Measurements from ENCODE around the gene LRRD1. TPM values are rescaled to one million over a fixed set of nuclear protein-coding genes. Genes with fewer than 3 reads are reported as not detected.
"Not testable (repeated sequence)": the region's sequence is repeated elsewhere in the genome, so short reads cannot be mapped to it uniquely, and the experiment has no call there.

The LRRD1 gene
- total RNA-seq, 1 experiment from 2014 or later: not detected

DNA sequence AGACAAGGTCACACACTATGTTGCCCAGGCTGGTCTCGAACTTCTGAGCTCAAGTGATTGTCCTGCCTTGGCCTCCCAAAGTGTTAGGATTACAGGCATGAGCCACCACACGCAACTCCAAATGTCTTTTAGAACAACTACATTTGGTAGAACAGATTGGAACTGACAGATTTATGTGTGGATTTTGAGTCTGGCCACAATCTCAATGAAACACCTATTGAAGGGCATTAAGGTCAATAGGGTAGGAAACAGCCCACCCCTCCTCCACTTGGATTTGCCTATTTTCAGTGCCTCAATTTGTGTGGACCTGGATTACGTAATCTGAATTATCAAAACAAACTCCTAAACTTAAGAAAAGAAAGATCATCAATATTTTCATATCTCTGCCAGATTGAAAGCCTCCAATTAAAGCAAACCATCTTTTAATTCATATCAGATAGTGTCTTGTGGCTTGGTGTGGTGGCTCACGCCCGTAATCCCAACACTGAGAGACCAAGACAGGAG lies 29.2 kb downstream of the LRRD1 start:
- DNase-seq (ENCODE audit: low spot score): no peak
- Mint-ChIP-seq H3K4me1 (no peaks in the 10 kb centered on the region), H3K9me3 (peaks cover 4% of the 10 kb centered on the region; the same call in 1 of the 2 replicates), H3K27me3 (ENCODE audit: low read depth) (no peaks in the 10 kb centered on the region; the same call in 1 of the 2 replicates), H3K36me3 (no peaks in the 10 kb centered on the region), H3K4me3 (no peak overlapping the region), H3K27ac (no peak overlapping the region)
- CTCF ChIA-PET: no interaction called here
- POLR2A ChIA-PET: no interaction called here
- TF ChIP-seq TEAD1 (CRISPR knock-in tag; IDR thresholded peaks at IDR 0.05): no peak
- no peak for TF ChIP-seq FOXK1 (CRISPR knock-in tag; IDR thresholded peaks at IDR 0.05)
- TF ChIP-seq, protein P1, sequence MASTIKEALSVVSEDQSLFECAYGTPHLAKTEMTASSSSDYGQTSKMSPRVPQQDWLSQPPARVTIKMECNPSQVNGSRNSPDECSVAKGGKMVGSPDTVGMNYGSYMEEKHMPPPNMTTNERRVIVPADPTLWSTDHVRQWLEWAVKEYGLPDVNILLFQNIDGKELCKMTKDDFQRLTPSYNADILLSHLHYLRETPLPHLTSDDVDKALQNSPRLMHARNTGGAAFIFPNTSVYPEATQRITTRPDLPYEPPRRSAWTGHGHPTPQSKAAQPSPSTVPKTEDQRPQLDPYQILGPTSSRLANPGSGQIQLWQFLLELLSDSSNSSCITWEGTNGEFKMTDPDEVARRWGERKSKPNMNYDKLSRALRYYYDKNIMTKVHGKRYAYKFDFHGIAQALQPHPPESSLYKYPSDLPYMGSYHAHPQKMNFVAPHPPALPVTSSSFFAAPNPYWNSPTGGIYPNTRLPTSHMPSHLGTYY (CRISPR knock-in tag; IDR thresholded peaks at IDR 0.05): no peak
- no peak for TF ChIP-seq TP53 (CRISPR knock-in tag; IDR thresholded peaks at IDR 0.05)
- TF ChIP-seq, protein P2, sequence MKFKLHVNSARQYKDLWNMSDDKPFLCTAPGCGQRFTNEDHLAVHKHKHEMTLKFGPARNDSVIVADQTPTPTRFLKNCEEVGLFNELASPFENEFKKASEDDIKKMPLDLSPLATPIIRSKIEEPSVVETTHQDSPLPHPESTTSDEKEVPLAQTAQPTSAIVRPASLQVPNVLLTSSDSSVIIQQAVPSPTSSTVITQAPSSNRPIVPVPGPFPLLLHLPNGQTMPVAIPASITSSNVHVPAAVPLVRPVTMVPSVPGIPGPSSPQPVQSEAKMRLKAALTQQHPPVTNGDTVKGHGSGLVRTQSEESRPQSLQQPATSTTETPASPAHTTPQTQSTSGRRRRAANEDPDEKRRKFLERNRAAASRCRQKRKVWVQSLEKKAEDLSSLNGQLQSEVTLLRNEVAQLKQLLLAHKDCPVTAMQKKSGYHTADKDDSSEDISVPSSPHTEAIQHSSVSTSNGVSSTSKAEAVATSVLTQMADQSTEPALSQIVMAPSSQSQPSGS (CRISPR knock-in tag; IDR thresholded peaks at IDR 0.05; ENCODE audit: borderline replicate concordance, low read depth): no peak
- TF ChIP-seq, protein P3, sequence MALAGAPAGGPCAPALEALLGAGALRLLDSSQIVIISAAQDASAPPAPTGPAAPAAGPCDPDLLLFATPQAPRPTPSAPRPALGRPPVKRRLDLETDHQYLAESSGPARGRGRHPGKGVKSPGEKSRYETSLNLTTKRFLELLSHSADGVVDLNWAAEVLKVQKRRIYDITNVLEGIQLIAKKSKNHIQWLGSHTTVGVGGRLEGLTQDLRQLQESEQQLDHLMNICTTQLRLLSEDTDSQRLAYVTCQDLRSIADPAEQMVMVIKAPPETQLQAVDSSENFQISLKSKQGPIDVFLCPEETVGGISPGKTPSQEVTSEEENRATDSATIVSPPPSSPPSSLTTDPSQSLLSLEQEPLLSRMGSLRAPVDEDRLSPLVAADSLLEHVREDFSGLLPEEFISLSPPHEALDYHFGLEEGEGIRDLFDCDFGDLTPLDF (CRISPR knock-in tag; IDR thresholded peaks at IDR 0.05): no peak
- TF ChIP-seq, protein P4, sequence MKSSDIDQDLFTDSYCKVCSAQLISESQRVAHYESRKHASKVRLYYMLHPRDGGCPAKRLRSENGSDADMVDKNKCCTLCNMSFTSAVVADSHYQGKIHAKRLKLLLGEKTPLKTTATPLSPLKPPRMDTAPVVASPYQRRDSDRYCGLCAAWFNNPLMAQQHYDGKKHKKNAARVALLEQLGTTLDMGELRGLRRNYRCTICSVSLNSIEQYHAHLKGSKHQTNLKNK (CRISPR knock-in tag; IDR thresholded peaks at IDR 0.05): no peak
- TF ChIP-seq NFYB (CRISPR knock-in tag; conservative IDR thresholded peaks at IDR 0.05; ENCODE audit: low read depth): no peak
- TF ChIP-seq RORB (CRISPR knock-in tag; IDR thresholded peaks at IDR 0.05): no peak
- TF ChIP-seq ZNF317 (CRISPR knock-in tag; IDR thresholded peaks at IDR 0.05; ENCODE audit: borderline replicate concordance, low read depth): no peak
- TF ChIP-seq ZNF423 (CRISPR knock-in tag; IDR thresholded peaks at IDR 0.05): no peak
- no peak for TF ChIP-seq ESRRA (CRISPR knock-in tag; IDR thresholded peaks at IDR 0.05; ENCODE audit: borderline replicate concordance)
- no peak for TF ChIP-seq GRHL2 (CRISPR knock-in tag; IDR thresholded peaks at IDR 0.05; ENCODE audit: insufficient replicate concordance, severe bottlenecking)
- TF ChIP-seq, protein P5, sequence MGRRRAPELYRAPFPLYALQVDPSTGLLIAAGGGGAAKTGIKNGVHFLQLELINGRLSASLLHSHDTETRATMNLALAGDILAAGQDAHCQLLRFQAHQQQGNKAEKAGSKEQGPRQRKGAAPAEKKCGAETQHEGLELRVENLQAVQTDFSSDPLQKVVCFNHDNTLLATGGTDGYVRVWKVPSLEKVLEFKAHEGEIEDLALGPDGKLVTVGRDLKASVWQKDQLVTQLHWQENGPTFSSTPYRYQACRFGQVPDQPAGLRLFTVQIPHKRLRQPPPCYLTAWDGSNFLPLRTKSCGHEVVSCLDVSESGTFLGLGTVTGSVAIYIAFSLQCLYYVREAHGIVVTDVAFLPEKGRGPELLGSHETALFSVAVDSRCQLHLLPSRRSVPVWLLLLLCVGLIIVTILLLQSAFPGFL (CRISPR knock-in tag; IDR thresholded peaks at IDR 0.05; ENCODE audit: borderline replicate concordance): no peak
- TF ChIP-seq CREM (CRISPR knock-in tag; IDR thresholded peaks at IDR 0.05): no peak
- TF ChIP-seq IRF2 (CRISPR knock-in tag; IDR thresholded peaks at IDR 0.05; ENCODE audit: borderline replicate concordance, low read depth): no peak
- TF ChIP-seq NR1H2 (CRISPR knock-in tag; IDR thresholded peaks at IDR 0.05): no peak
- no peak for ATAC-seq

DNA sequence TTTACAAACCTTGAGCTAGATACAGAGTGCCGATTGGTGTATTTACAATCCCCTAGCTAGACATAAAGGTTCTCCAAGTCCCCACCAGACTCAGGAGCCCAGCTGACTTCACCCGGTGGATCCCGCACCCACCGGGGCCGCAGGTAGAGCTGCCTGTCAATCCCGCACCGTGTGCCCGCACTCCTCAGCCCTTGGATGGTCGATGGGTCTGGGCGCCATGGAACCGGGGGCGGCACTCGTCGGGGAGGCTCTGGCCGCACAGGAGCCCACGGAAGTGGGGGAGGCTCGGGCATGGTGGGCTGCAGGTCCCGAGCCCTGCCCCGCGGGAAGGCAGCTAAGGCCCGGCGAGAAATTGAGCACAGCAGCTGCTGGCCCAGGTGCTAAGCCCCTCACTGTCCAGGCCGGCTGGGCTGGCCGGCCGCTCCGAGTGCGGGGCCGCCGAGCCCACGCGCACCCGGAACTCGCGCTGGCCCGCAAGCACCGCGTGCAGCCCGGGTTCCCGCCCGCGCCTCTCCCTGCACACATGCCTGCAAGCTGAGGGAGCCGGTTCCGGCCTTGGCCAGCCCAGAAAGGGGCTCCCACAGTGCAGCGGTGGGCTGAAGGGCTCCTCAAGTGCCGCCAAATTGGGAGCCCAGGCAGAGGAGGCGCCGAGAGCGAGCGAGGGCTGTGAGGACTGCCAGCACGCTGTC lies 35.6 kb downstream of the LRRD1 start:
- Mint-ChIP-seq H3K36me3 (peaks cover 16% of the 10 kb centered on the region), H3K9me3 (peaks cover 35% of the 10 kb centered on the region)
- H3K4me3 Mint-ChIP-seq; DNase-seq (ENCODE audit: low spot score); ATAC-seq; H3K27ac Mint-ChIP-seq; CTCF ChIA-PET; H3K4me1 Mint-ChIP-seq; H3K27me3 Mint-ChIP-seq (ENCODE audit: low read depth): not testable (repeated sequence)
- POLR2A ChIA-PET: interaction anchor here (0.6 kb wide), 1 partner anchor 450 kb away, joined by 3 read pairs; no protein-coding TSS in a partner anchor

DNA sequence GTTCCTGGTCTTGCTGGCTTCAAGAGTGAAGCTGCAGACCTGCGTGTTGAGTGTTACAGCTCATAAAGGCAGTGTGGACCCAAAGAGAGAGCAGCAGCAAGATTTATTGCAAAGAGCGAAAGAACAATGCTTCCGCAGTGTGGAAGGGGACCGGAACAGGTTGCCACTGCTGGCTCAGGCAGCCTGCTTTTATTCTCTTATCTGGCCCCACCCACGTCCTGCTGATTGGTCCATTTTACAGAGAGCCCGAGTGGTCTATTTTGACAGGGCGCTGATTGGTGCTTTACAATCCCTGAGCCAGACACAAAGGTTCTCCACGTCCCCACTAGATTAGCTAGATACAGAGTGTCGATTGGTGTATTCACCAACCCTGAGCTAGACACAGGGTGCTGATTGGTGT lies 36.2 kb downstream of the LRRD1 start:
- ATAC-seq; H3K27me3 Mint-ChIP-seq (ENCODE audit: low read depth); DNase-seq (ENCODE audit: low spot score); CTCF ChIA-PET; H3K4me3 Mint-ChIP-seq; H3K4me1 Mint-ChIP-seq: not testable (repeated sequence)
- peaks cover 16% of the 10 kb centered on the region for H3K36me3 Mint-ChIP-seq
- peaks cover 35% of the 10 kb centered on the region for H3K9me3 Mint-ChIP-seq
- POLR2A ChIA-PET: interaction anchor here (0.6 kb wide), 1 partner anchor 450 kb away, joined by 3 read pairs; no protein-coding TSS in a partner anchor
- H3K27ac Mint-ChIP-seq: peak overlapping the region; percentile 23; the same call in 1 of the 2 replicates
